GM19239 (cell line): ENCODE data around the gene SLC12A3.

Source experiments
- DNase-seq: peaks from one replicate; pipeline ENCODE4 v3.0.0; 2011; ENCODE audit warnings: low spot score; ENCODE audit not compliant: insufficient read length
- FAIRE-seq: peaks from 2 replicates; lab custom pipeline; 2011; peaks lifted over from hg19 to GRCh38; lab: Jason Lieb, UNC

Gene SLC12A3

DNA sequence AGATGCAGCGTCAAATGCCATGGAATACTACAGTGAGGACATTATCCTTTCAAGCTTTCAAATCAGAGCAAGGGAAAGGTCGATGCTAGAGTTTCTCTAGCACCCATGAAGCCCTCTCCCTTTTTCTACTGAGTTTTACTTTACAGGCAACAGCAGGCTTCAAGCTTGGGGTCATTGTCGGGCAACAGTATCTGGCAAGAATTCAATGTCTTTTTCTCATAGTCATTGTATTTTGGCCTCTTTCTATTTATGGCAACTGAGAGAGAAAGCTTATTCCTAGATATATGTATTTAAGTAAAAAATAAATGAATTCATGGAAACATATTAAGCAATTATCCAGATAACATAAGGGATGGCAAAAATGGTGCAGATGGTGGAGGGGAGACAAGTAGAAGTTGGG lies 96.4 kb downstream of the SLC12A3 start:
- FAIRE-seq (no peak), DNase-seq (no peak)

DNA sequence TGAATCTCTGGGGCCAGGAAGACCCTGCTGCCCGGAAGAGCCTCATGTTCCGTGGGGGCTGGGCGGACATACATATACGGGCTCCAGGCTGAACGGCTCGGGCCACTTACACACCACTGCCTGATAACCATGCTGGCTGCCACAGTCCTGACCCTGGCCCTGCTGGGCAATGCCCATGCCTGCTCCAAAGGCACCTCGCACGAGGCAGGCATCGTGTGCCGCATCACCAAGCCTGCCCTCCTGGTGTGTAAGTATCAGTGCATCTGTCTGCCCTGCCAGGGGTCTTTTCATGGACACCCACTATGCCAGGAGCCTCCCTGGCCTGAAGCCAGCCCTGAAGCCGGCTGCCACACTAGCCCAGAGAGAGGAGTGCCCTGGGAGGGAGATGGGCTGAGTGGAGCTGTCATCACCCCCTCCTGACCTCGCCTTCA lies 96.9 kb downstream of the SLC12A3 start, which contains the start of gene CETP:
Gene CETP (plus strand): TSS at position 100 of the 431 bp plus-strand sequence. CDS start 30 bp downstream, at position 130.
- DNase-seq (no peak), FAIRE-seq (no peak)

DNA sequence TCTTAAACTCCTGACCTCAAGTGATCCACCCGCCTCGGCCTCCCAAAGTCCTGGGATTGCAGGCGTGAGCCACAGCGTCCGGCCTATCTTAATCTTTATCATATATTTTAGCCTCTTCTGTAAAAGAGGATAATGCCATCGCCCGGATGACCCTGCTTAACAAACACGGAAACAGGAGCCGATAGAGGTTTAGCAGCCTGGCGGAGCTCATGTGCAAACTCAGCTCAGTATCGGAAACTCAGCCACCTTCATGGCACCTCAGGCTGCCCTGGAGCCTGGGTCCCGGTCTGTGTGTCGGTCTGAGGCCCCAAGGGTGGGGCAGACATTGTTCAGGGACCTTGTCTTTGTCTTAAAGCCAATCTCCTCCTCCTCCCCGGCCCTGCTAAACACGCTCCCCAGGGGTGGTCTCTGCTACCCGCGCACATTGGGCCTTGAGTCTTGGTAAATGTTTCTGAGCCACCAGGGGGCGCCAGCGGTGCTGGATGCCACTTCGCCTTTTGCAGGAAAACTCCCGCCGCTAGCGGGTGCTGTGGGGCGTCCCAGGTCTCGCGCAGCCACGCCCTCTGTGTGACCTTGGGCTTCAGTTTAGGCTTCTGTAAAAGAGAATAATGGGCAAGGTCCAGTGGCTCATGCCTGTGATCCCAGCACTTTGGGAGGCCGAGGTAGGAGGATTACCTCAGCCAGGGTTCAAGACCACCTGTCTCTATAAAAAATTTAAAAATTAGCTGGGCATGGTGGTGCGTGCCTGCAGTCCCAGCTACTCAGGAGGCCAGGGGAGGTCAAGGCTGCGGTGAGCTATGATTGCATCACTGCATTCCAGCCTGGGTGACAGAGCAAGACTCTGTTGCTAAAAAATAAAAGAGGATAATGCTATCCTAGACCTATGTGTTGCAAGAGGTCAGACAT lies 99.5 kb downstream of the SLC12A3 start:
- FAIRE-seq: peak; percentile 98
- DNase-seq: peak; percentile 70
